ACHN (cell line): ENCODE data around the gene CDC14B.
"Not testable (repeated sequence)": the region's sequence is repeated elsewhere in the genome, so short reads cannot be mapped to it uniquely, and the experiment has no call there.

ENCODE experiments used
- DNase-seq: peaks from one replicate; pipeline ENCODE4 v3.0.0-alpha.2; 2015
- in situ Hi-C: cut with HindIII; loops from 2 replicates; pipeline ENCODE4 v1.10.0; 2017; ENCODE audit warnings: low sequenced_read_pairs, low pct_ligation_motif_present, low pct_unique_long_range_greater_than_20kb

The CDC14B gene

GRCh38 chr9:96556701-96557461 is 62.8 kb downstream of the CDC14B start:
- in situ Hi-C loops: no loop called here
- no peak for DNase-seq

GRCh38 chr9:96555567-96556386 is 63.9 kb downstream of the CDC14B start:
- no peak for DNase-seq
- in situ Hi-C loops: no loop called here

- no peak for DNase-seq
- in situ Hi-C loops: no loop called here
Measured at GRCh38 chr9:96554801-96555566, 64.7 kb downstream of the CDC14B start.

- DNase-seq: peak; percentile 2
- in situ Hi-C loops: no loop called here
Measured at GRCh38 chr9:96554326-96554725, 65.3 kb downstream of the CDC14B start.

GRCh38 chr9:96553070-96553469 is 66.6 kb downstream of the CDC14B start:
- DNase-seq: no peak
- in situ Hi-C loops: no loop called here

GRCh38 chr9:96551403-96551802 is 68.2 kb downstream of the CDC14B start:
- no peak for DNase-seq
- in situ Hi-C loops: no loop called here

- DNase-seq: no peak
- in situ Hi-C loops: no loop called here
Measured at GRCh38 chr9:96550659-96551058, 69.0 kb downstream of the CDC14B start.

- in situ Hi-C loops, DNase-seq: not testable (repeated sequence)
Measured at GRCh38 chr9:96543131-96543530, 76.5 kb downstream of the CDC14B start.

GRCh38 chr9:96540106-96540505 is 79.5 kb downstream of the CDC14B start:
- in situ Hi-C loops: no loop called here
- no peak for DNase-seq

- no peak for DNase-seq
- in situ Hi-C loops: no loop called here
Measured at GRCh38 chr9:96532173-96532572, 87.5 kb downstream of the CDC14B start.

GRCh38 chr9:96524764-96525163 is 94.9 kb downstream of the CDC14B start:
- in situ Hi-C loops: no loop called here
- DNase-seq: no peak

- in situ Hi-C loops: no loop called here
- DNase-seq: no peak
Measured at GRCh38 chr9:96524045-96524444, 95.6 kb downstream of the CDC14B start.

GRCh38 chr9:96523374-96523773 is 96.3 kb downstream of the CDC14B start:
- no peak for DNase-seq
- in situ Hi-C loops: no loop called here

- in situ Hi-C loops: no loop called here
- DNase-seq: no peak
Measured at GRCh38 chr9:96522366-96522765, 97.3 kb downstream of the CDC14B start.

- in situ Hi-C loops: no loop called here
- DNase-seq: no peak
Measured at GRCh38 chr9:96519787-96520186, 99.9 kb downstream of the CDC14B start.

- DNase-seq: no peak
- in situ Hi-C loops: no loop called here
Measured at GRCh38 chr9:96519095-96519494, 100.5 kb downstream of the CDC14B start.

GRCh38 chr9:96515621-96516470 is 103.8 kb downstream of the CDC14B start:
- no peak for DNase-seq
- in situ Hi-C loops: no loop called here

GRCh38 chr9:96514800-96515158 is 104.9 kb downstream of the CDC14B start:
- in situ Hi-C loops: no loop called here
- no peak for DNase-seq
